GM12878 (cell line): ENCODE results near the gene NFAM1. TPM values are rescaled to one million over a fixed set of nuclear protein-coding genes. Genes with fewer than 3 reads are reported as not detected.

Experiments
- ATF7 ChIP-seq: fragments of 450-650 bp; IDR thresholded peaks from 2 replicates; pipeline ENCODE4 v1.6.1; 2016; ENCODE audit warnings: low read depth, mild to moderate bottlenecking
- CBX3 ChIP-seq: fragments of 200-600 bp; sonication (generic); IDR thresholded peaks from 2 replicates; pipeline ENCODE4 v1.6.1; 2016; ENCODE audit warnings: low read depth, borderline replicate concordance
- CEBPZ ChIP-seq: fragments of 150-350 bp; IDR thresholded peaks from 2 replicates; pipeline ENCODE4 v1.6.1; 2016; ENCODE audit warnings: low read depth, low read length
- CREM ChIP-seq: IDR thresholded peaks from 2 replicates; pipeline ENCODE4 v1.6.1; 2014; ENCODE audit warnings: antibody characterized with exemption, low read depth
- EP300 ChIP-seq, 2 experiments: fragments of 150-350 bp in 1 of 2; IDR thresholded peaks; 2 replicates each; pipeline ENCODE4 v1.6.1; 2011 to 2012; ENCODE audit warnings: low read depth in 2 of 2, low read length in 2 of 2, borderline replicate concordance in 1 of 2, improper control_type of control experiment in 1 of 2, inconsistent platforms in 1 of 2; ENCODE audit not compliant: control insufficient read depth in 1 of 2
- GATAD2B ChIP-seq: fragments of 450-650 bp; conservative IDR thresholded peaks from 2 replicates; pipeline ENCODE4 v1.6.1; 2017; ENCODE audit warnings: low read depth, mild to moderate bottlenecking, moderate library complexity
- NFYA ChIP-seq: IDR thresholded peaks from 2 replicates; pipeline ENCODE4 v1.6.1; 2011; ENCODE audit warnings: low read depth, mild to moderate bottlenecking, low read length, improper control_type of control experiment, borderline replicate concordance
- NKRF ChIP-seq: fragments of 450-650 bp; conservative IDR thresholded peaks from 2 replicates; pipeline ENCODE4 v1.6.1; 2017; ENCODE audit warnings: mild to moderate bottlenecking, moderate library complexity
- POLR2AphosphoS2 ChIP-seq: IDR thresholded peaks from 2 replicates; pipeline ENCODE4 v1.6.1; 2011; ENCODE audit warnings: low read depth, mild to moderate bottlenecking, low read length, improper control_type of control experiment, moderate library complexity
- RBBP5 ChIP-seq: fragments of 200-600 bp; sonication (generic); conservative IDR thresholded peaks from 2 replicates; pipeline ENCODE4 v1.6.1; 2016
- SIX5 ChIP-seq: IDR thresholded peaks from 2 replicates; pipeline ENCODE4 v1.6.1; 2011; ENCODE audit warnings: mild to moderate bottlenecking, low read depth, low read length, moderate library complexity; ENCODE audit not compliant: severe bottlenecking
- SKIL ChIP-seq: fragments of 450-650 bp; IDR thresholded peaks from 2 replicates; pipeline ENCODE4 v1.6.1; 2017; ENCODE audit warnings: mild to moderate bottlenecking, low read depth, inconsistent platforms; ENCODE audit not compliant: poor library complexity, severe bottlenecking
- YY1 ChIP-seq: IDR thresholded peaks from 2 replicates; pipeline ENCODE4 v1.6.1; 2011; ENCODE audit warnings: low read depth, mild to moderate bottlenecking, low read length
- ZBTB40 ChIP-seq: fragments of 450-650 bp; IDR thresholded peaks from 2 replicates; pipeline ENCODE4 v1.6.1; 2016; ENCODE audit warnings: mild to moderate bottlenecking, moderate library complexity, borderline replicate concordance
- polyA plus RNA-seq, 11 experiments: library from polyadenylated mRNA; depleted of rRNA in 4 of 11; unstranded in 6 of 11; stranded (reverse) in 5 of 11; fragments of >200 nt; fragmentation: Nextera tagmentation in 4 of 11; fragmentation: Illumina TruSeq in 1 of 11; extraction: Ambion mirVana in 4 of 11; extraction: Trizol in 1 of 11; gene quantifications; 1 replicate in 1 of 11; 2 replicates in 10 of 11; pipeline versions ENCODE4 v1.2.1 to v1.2.3, GENCODE V29; 2011 to 2016; ENCODE audit warnings: inconsistent platforms in 2 of 11, missing spikeins in 2 of 11, low read depth in 1 of 11
- total RNA-seq, 4 experiments: library from RNA; depleted of rRNA in 3 of 4; stranded (reverse); fragments of >200 nt in 3 of 4; fragmentation: Illumina TruSeq in 1 of 4; extraction: Trizol in 1 of 4; gene quantifications; 2 replicates each; pipeline versions ENCODE4 v1.2.1 to v1.2.3, GENCODE V29; 2013 to 2021

Gene NFAM1
- total and polyA plus RNA-seq, 10 of the 15 experiments (the other 5 are each of a cell fraction or from before 2014, with no cell fraction given): 0.13 to 1.3 (median 0.24) TPM; not detected in 3

DNA sequence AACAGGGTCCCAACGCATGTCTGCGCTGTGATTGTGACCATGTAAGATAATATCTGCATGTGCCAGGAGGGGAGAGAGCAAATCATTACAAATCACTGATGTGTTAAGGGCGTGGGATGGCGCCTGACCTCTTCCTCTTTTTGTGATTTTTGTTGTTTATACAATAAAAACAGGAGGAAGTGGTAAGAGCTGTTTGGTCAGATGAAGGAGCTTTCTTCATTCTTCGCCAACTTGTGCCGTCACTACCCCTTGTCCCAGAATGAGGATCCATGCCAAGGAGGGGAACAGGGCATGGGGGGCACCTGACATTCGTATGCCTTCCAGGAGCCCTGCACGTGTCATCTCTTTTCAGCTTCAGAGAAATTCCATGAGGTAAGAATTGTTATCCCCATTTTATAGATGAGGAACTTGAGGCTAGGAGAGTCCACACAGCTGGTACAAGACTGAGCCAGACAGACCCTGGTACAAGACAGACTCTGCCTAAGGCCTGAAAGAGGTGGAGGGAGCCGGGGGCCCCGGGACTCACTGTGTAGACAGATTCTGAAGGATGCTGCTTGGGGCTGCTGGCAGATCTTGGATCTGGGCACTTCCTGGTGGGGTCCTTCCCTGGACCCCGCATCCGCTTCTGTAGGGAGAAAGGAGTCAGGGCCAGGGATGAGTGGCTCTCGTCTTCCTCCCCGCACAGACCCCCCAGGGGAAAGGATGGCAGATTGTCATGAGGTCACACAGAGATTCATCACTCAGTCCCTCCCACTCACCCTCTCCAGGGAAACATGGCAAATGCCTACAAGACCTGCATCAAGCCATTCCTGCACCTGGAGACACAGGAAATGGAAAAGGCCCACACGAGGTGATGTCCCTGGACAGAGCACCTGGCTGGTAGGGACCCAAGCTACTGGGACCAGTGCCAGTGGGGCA lies 34.6 kb downstream of the NFAM1 start (continued):
- 0 out of 2 replicates have a peak, but pooled peaks have one; percentile 23 for TF ChIP-seq YY1
- TF ChIP-seq RBBP5: no peak
- no peak for TF ChIP-seq SIX5
- TF ChIP-seq NKRF: no peak
- peak; percentile 62; the same call in 1 of the 2 replicates for TF ChIP-seq CREM
- peak; percentile 58; the same call in 1 of the 2 replicates for TF ChIP-seq GATAD2B
- TF ChIP-seq EP300 (IDR thresholded peaks at IDR 0.05; ENCODE audit: borderline replicate concordance in 1 of 2, control insufficient read depth in 1 of 2, low read depth in 2 of 2, low read length in 2 of 2): peak; percentile 62 to 64; a peak in 3 of 4 replicates
- peak; percentile 62; the same call in 1 of the 2 replicates for TF ChIP-seq ZBTB40
- TF ChIP-seq CEBPZ: no peak
- TF ChIP-seq CBX3: no peak
- no peak for TF ChIP-seq NFYA
- TF ChIP-seq POLR2AphosphoS2: no peak
- TF ChIP-seq ATF7: peak; percentile 70
- TF ChIP-seq SKIL: peak; percentile 31
